Vagina (tissue), 2 donors: ENCODE measurements around the gene TMEM234.

Experiments used
- POLR2A ChIP-seq, 2 donors: fragments of 450-650 bp; IDR thresholded peaks; one replicate each; pipeline ENCODE4 v1.6.1; 2017; ENCODE audit warnings: antibody characterized with exemption in 2 of 2, mild to moderate bottlenecking in 2 of 2, moderate library complexity in 2 of 2
- POLR2AphosphoS5 ChIP-seq, 2 donors: sonication (generic); formaldehyde crosslinking; IDR thresholded peaks; one replicate each; pipeline ENCODE4 v1.9.0; 2017; ENCODE audit warnings: antibody characterized with exemption in 2 of 2, mild to moderate bottlenecking in 2 of 2, low read depth in 1 of 2; ENCODE audit not compliant: insufficient read depth in 1 of 2
- TF ChIP-seq, protein P1 (sequence below), 3 experiments: fragments of 450-650 bp in 2 of 3; fragments of 200-600 bp in 1 of 3; sonication (generic) in 1 of 3; IDR thresholded peaks; one replicate each; pipeline ENCODE4 v1.5.1; 2017 to 2019; ENCODE audit warnings: antibody characterized with exemption in 3 of 3, mild to moderate bottlenecking in 2 of 3, moderate library complexity in 2 of 3

DNA sequence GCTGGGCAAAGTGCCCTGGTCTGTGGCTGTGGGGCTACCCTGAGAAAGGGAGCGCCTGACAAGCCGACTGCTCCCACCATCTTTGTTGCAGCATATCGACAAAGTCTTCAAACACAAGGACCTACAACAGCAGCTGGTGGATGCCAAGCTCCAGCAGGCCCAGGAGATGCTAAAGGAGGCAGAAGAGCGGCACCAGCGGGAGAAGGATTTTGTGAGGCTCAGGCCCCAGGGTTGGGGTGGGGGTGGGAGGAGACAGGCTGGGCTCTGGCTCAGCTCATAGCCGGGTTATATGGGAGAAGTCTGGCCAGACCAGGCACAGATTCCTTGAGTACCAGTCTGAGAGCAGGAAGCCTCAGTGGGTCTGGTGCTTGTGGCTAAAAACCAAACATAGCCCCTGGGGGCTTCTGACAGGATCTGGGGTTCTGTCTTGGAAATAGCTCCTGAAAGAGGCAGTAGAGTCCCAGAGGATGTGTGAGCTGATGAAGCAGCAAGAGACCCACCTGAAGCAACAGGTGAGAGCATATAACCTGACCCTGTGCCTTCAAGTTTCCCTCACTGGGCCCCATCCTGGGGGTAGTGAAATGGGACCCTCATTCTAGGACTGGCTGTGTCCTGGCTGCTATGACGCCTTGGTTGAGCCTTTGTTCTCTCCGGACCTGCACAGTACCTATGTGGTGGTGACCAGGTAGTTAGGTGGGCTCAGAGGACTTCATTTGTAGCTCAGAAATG lies 29.8 kb downstream of the TMEM234 start:
- no peak for TF ChIP-seq POLR2AphosphoS5 (IDR thresholded peaks at IDR 0.05; ENCODE audit: insufficient read depth in 1 of 2, low read depth in 1 of 2)
- TF ChIP-seq, protein P1, sequence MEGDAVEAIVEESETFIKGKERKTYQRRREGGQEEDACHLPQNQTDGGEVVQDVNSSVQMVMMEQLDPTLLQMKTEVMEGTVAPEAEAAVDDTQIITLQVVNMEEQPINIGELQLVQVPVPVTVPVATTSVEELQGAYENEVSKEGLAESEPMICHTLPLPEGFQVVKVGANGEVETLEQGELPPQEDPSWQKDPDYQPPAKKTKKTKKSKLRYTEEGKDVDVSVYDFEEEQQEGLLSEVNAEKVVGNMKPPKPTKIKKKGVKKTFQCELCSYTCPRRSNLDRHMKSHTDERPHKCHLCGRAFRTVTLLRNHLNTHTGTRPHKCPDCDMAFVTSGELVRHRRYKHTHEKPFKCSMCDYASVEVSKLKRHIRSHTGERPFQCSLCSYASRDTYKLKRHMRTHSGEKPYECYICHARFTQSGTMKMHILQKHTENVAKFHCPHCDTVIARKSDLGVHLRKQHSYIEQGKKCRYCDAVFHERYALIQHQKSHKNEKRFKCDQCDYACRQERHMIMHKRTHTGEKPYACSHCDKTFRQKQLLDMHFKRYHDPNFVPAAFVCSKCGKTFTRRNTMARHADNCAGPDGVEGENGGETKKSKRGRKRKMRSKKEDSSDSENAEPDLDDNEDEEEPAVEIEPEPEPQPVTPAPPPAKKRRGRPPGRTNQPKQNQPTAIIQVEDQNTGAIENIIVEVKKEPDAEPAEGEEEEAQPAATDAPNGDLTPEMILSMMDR (IDR thresholded peaks at IDR 0.05), result no peak
- no peak for TF ChIP-seq POLR2A (IDR thresholded peaks at IDR 0.05)
